IMR-90 (cell line): Measurements from ENCODE around the gene PLA2G2E. TPM values are rescaled to one million over a fixed set of nuclear protein-coding genes. Genes with fewer than 3 reads are reported as not detected.

Experiments
- ATAC-seq: fragments of 200-7000 bp; cut with Tn5 transposase; 2 replicates; pipeline ENCODE4 v1.9.1; 2020; ENCODE audit warnings: low read depth, mild to moderate bottlenecking, moderate library complexity
- BruUV-seq: library from RNA; stranded (reverse); fragments of 400-500 nt; replicated peaks from 2 replicates; lab custom pipeline; 2021; lab: Mats Ljungman, UMichigan
- CTCF ChIA-PET: fragments of 300-600 bp; formaldehyde crosslinking; extraction: SDS; loops from one replicate; lab custom pipeline; 2021; ENCODE audit warnings: antibody characterized with exemption; lab: Yijun Ruan, JAX
- POLR2A ChIA-PET: fragments of 300-600 bp; sonication (Branson Sonifier 250); formaldehyde crosslinking; loops from one replicate; lab custom pipeline; 2022; ENCODE audit warnings: antibody characterized with exemption; ENCODE audit not compliant: unreplicated experiment; lab: Charles Lee
- DNase-seq: peaks from one replicate; pipeline ENCODE4 v3.0.0; 2013
- H2AFZ ChIP-seq: replicated peaks from 2 replicates; pipeline ENCODE3; 2013; ENCODE audit warnings: low read length, mild to moderate bottlenecking; ENCODE audit not compliant: poor library complexity
- H2AK5ac ChIP-seq: 2 replicates; pipeline ENCODE4 v1.6.1; 2013; ENCODE audit warnings: low read depth, low read length, inconsistent platforms
- H2AK9ac ChIP-seq: replicated peaks from 2 replicates; pipeline ENCODE3; 2013; ENCODE audit warnings: mild to moderate bottlenecking, low read depth, low read length, moderate library complexity; ENCODE audit not compliant: poor library complexity
- H2BK120ac ChIP-seq: 2 replicates; pipeline ENCODE4 v1.6.1; 2013; ENCODE audit warnings: low read depth, low read length, inconsistent platforms
- H2BK15ac ChIP-seq: 3 replicates; pipeline ENCODE4 v1.6.1; 2013; ENCODE audit warnings: low read depth, low read length, inconsistent platforms
- H2BK20ac ChIP-seq: 2 replicates; pipeline ENCODE4 v1.6.1; 2013; ENCODE audit warnings: low read depth, mild to moderate bottlenecking, inconsistent platforms, low read length, moderate library complexity
- H2BK5ac ChIP-seq: 2 replicates; pipeline ENCODE4 v1.6.1; 2013; ENCODE audit warnings: mild to moderate bottlenecking, low read depth, low read length, inconsistent platforms; ENCODE audit not compliant: poor library complexity, severe bottlenecking
- H3K14ac ChIP-seq: replicated peaks from 2 replicates; pipeline ENCODE4 v1.6.1; 2013; ENCODE audit warnings: low read depth, low read length, inconsistent platforms
- H3K18ac ChIP-seq: 2 replicates; pipeline ENCODE4 v1.6.1; 2013; ENCODE audit warnings: low read depth, low read length, control low read depth
- H3K23ac ChIP-seq: 2 replicates; pipeline ENCODE4 v1.6.1; 2013; ENCODE audit warnings: low read depth, low read length, inconsistent platforms
- H3K27ac ChIP-seq: 2 replicates; pipeline ENCODE4 v1.5.1; 2013; ENCODE audit warnings: mild to moderate bottlenecking, control low read depth, low read length; ENCODE audit not compliant: insufficient read depth
- H3K27me3 ChIP-seq: 2 replicates; pipeline ENCODE4 v1.6.1; 2013; ENCODE audit warnings: low read length; ENCODE audit not compliant: control insufficient read depth, insufficient read depth
- H3K36me3 ChIP-seq: 2 replicates; pipeline ENCODE4 v1.6.1; 2013; ENCODE audit warnings: low read length, mixed read lengths; ENCODE audit not compliant: control insufficient read depth, insufficient read depth
- H3K4ac ChIP-seq: 2 replicates; pipeline ENCODE4 v1.6.1; 2013; ENCODE audit warnings: low read depth, low read length, inconsistent platforms
- H3K4me1 ChIP-seq: 2 replicates; pipeline ENCODE4 v1.6.1; 2013; ENCODE audit warnings: low read length, mixed read lengths; ENCODE audit not compliant: control insufficient read depth, insufficient read depth
- H3K4me2 ChIP-seq: 2 replicates; pipeline ENCODE4 v1.6.1; 2013; ENCODE audit warnings: low read depth, mild to moderate bottlenecking, control low read depth, low read length, moderate library complexity
- H3K4me3 ChIP-seq: 2 replicates; pipeline ENCODE4 v1.5.1; 2013; ENCODE audit warnings: low read depth, mild to moderate bottlenecking, control low read depth, low read length, moderate library complexity; ENCODE audit not compliant: insufficient read depth
- H3K56ac ChIP-seq: 2 replicates; pipeline ENCODE4 v1.6.1; 2013; ENCODE audit warnings: low read length, inconsistent platforms; ENCODE audit not compliant: insufficient read depth; ENCODE audit errors: extremely low read depth
- H3K79me1 ChIP-seq, 2 experiments: 2 replicates each; pipeline ENCODE4 v1.6.1; 2013; ENCODE audit warnings: low read length in 2 of 2, inconsistent platforms in 1 of 2, low read depth in 1 of 2
- H3K9ac ChIP-seq: 2 replicates; pipeline ENCODE4 v1.6.1; 2013; ENCODE audit warnings: low read depth, low read length, control low read depth
- H3K9me1 ChIP-seq: 2 replicates; pipeline ENCODE4 v1.6.1; 2013; ENCODE audit warnings: low read length, inconsistent platforms; ENCODE audit not compliant: insufficient read depth
- H3K9me3 ChIP-seq: 2 replicates; pipeline ENCODE4 v1.6.1; 2013; ENCODE audit warnings: low read length; ENCODE audit not compliant: control insufficient read depth, insufficient read depth
- H4K20me1 ChIP-seq: 2 replicates; pipeline ENCODE4 v1.6.1; 2013; ENCODE audit warnings: low read length, inconsistent platforms; ENCODE audit not compliant: insufficient read depth
- H4K5ac ChIP-seq: 2 replicates; pipeline ENCODE4 v1.6.1; 2013; ENCODE audit warnings: mild to moderate bottlenecking, low read depth, low read length, control low read depth
- H4K8ac ChIP-seq, 2 experiments: 2 replicates each; pipeline ENCODE4 v1.6.1; 2013; ENCODE audit warnings: low read depth in 2 of 2, low read length in 2 of 2, control low read depth in 1 of 2, inconsistent platforms in 1 of 2
- H4K91ac ChIP-seq: 2 replicates; pipeline ENCODE4 v1.6.1; 2013; ENCODE audit warnings: low read depth, low read length, inconsistent platforms; ENCODE audit not compliant: insufficient read depth
- BHLHE40 ChIP-seq: fragments of 150-350 bp; IDR thresholded peaks from 2 replicates; pipeline ENCODE4 v1.6.1; 2016; ENCODE audit warnings: mild to moderate bottlenecking, low read depth, low read length
- CHD1 ChIP-seq: IDR thresholded peaks from 2 replicates; pipeline ENCODE4 v1.6.1; 2012; ENCODE audit warnings: low read depth, low read length, improper control_type of control experiment
- FOS ChIP-seq: fragments of 150-350 bp; IDR thresholded peaks from 2 replicates; pipeline ENCODE4 v1.6.1; 2016; ENCODE audit warnings: low read depth, low read length
- MAFK ChIP-seq: IDR thresholded peaks from 2 replicates; pipeline ENCODE4 v1.6.1; 2012; ENCODE audit warnings: low read depth, low read length, improper control_type of control experiment
- NFE2L2 ChIP-seq: fragments of 150-350 bp; IDR thresholded peaks from 2 replicates; pipeline ENCODE4 v1.6.1; 2016; ENCODE audit warnings: low read depth, mild to moderate bottlenecking, low read length
- POLR2A ChIP-seq: IDR thresholded peaks from 2 replicates; pipeline ENCODE4 v1.6.1; 2012; ENCODE audit warnings: mild to moderate bottlenecking, low read depth, low read length
- RCOR1 ChIP-seq: IDR thresholded peaks from 2 replicates; pipeline ENCODE4 v1.6.1; 2012; ENCODE audit warnings: mild to moderate bottlenecking, low read length, improper control_type of control experiment; ENCODE audit not compliant: insufficient replicate concordance
- WGBS, 2 experiments: methylation state at CpG; one replicate each; pipeline versions ENCODE4 v1.1.5 to v1.1.7; 2013; ENCODE audit warnings: missing lambda C conversion rate in 2 of 2; ENCODE audit not compliant: insufficient read length in 1 of 2; ENCODE audit errors: extremely low coverage in 2 of 2; 5-methylcytosine and 5-hydroxymethylcytosine counted together
- dilution Hi-C: fragments of 300-500 bp; cut with HindIII; formaldehyde crosslinking; loops from one replicate; pipeline ENCODE4 v1.14.3; 2018; ENCODE audit warnings: low sequenced_read_pairs; ENCODE audit not compliant: unreplicated experiment
- in situ Hi-C: fragments of 300-500 bp; cut with MboI; formaldehyde crosslinking; loops from 3 replicates; pipeline ENCODE4 v1.14.3; 2019; ENCODE audit warnings: low sequenced_read_pairs, inconsistent platforms, mixed read lengths
- intact Hi-C: fragments of 100-400 bp; cut with micrococcal nuclease; formaldehyde crosslinking; loops from 2 replicates; pipeline ENCODE4 v1.10.0; 2022
- polyA plus RNA-seq, 3 experiments: library from polyadenylated mRNA; depleted of rRNA; stranded (reverse); fragments of >200 nt; gene quantifications; 2 replicates each; pipeline ENCODE4 v1.2.3, GENCODE V29; 2012; ENCODE audit warnings: low replicate concordance in 1 of 3
- total RNA-seq: library from RNA; depleted of rRNA; stranded (reverse); fragments of >200 nt; gene quantifications from 2 replicates; pipeline ENCODE4 v1.2.3, GENCODE V29; 2012
- TF ChIP-seq, protein P1 (sequence below): fragments of 150-350 bp; IDR thresholded peaks from 2 replicates; pipeline ENCODE4 v1.6.1; 2017; ENCODE audit warnings: mild to moderate bottlenecking, antibody characterized with exemption, low read length, low read depth
- TF ChIP-seq, protein P2 (sequence below): conservative IDR thresholded peaks from 2 replicates; pipeline ENCODE4 v1.5.1; 2012; ENCODE audit warnings: mild to moderate bottlenecking, low read depth, low read length, improper control_type of control experiment

The PLA2G2E gene
- total and polyA plus RNA-seq, 2 of the 4 experiments (the other 2 are of a cell fraction), result not detected

GRCh38 chr1:19941206-19941568 lies 17.8 kb upstream of the PLA2G2E start:
- H3K14ac ChIP-seq, result no peak overlapping the region
- intact Hi-C loops (no loop called here), in situ Hi-C loops (no loop called here), dilution Hi-C loops (no loop called here)
- H4K8ac ChIP-seq, result no peak overlapping the region
- no peak overlapping the region for H3K18ac ChIP-seq
- H3K27ac ChIP-seq, result no peak overlapping the region
- H2BK20ac ChIP-seq, result no peak overlapping the region
- no peak overlapping the region for H3K23ac ChIP-seq
- H3K9ac ChIP-seq, result no peak overlapping the region
- no peaks in the 10 kb centered on the region for H3K79me1 ChIP-seq
- ChIA-PET POLR2A (no interaction called here), CTCF (interaction anchor here (0.6 kb wide), 1 partner anchor 127 kb away, joined by 7 read pairs; no protein-coding TSS in a partner anchor)
- no peak for TF ChIP-seq FOS
- no peak for TF ChIP-seq POLR2A
- TF ChIP-seq NFE2L2, result no peak
- TF ChIP-seq RCOR1, result no peak
- TF ChIP-seq, protein P1, sequence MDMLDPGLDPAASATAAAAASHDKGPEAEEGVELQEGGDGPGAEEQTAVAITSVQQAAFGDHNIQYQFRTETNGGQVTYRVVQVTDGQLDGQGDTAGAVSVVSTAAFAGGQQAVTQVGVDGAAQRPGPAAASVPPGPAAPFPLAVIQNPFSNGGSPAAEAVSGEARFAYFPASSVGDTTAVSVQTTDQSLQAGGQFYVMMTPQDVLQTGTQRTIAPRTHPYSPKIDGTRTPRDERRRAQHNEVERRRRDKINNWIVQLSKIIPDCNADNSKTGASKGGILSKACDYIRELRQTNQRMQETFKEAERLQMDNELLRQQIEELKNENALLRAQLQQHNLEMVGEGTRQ, result no peak
- TF ChIP-seq BHLHE40, result no peak
- TF ChIP-seq MAFK, result no peak
- TF ChIP-seq, protein P2, sequence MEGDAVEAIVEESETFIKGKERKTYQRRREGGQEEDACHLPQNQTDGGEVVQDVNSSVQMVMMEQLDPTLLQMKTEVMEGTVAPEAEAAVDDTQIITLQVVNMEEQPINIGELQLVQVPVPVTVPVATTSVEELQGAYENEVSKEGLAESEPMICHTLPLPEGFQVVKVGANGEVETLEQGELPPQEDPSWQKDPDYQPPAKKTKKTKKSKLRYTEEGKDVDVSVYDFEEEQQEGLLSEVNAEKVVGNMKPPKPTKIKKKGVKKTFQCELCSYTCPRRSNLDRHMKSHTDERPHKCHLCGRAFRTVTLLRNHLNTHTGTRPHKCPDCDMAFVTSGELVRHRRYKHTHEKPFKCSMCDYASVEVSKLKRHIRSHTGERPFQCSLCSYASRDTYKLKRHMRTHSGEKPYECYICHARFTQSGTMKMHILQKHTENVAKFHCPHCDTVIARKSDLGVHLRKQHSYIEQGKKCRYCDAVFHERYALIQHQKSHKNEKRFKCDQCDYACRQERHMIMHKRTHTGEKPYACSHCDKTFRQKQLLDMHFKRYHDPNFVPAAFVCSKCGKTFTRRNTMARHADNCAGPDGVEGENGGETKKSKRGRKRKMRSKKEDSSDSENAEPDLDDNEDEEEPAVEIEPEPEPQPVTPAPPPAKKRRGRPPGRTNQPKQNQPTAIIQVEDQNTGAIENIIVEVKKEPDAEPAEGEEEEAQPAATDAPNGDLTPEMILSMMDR, result no peak
- no peak for TF ChIP-seq CHD1
- ATAC-seq (no peak), DNase-seq (no peak)
- H2AK9ac ChIP-seq, result no peak overlapping the region
- no peaks in the 10 kb centered on the region for H4K20me1 ChIP-seq
- no peak overlapping the region for H2BK120ac ChIP-seq
- no TSS peak for BruUV-seq
- no peaks in the 10 kb centered on the region for H3K36me3 ChIP-seq
- no peak overlapping the region for H3K4ac ChIP-seq
- H4K5ac ChIP-seq, result no peak overlapping the region
- H3K9me3 ChIP-seq, result no peaks in the 10 kb centered on the region
- no peak overlapping the region for H2BK5ac ChIP-seq
- peaks cover 10% of the 10 kb centered on the region for H3K27me3 ChIP-seq
- H3K4me3 ChIP-seq, result no peak overlapping the region
- H3K9me1 ChIP-seq, result no peaks in the 10 kb centered on the region
- WGBS, 2 experiments, result no CpG with 5 or more reads among the region's 3 CpGs
- no peak overlapping the region for H3K56ac ChIP-seq
- no peak overlapping the region for H3K4me2 ChIP-seq
- H2AFZ ChIP-seq, result no peak overlapping the region
- H4K91ac ChIP-seq, result no peak overlapping the region
- H3K4me1 ChIP-seq, result no peaks in the 10 kb centered on the region
- no peak overlapping the region for H2AK5ac ChIP-seq
- no peak overlapping the region for H2BK15ac ChIP-seq
